NB4 (cell line): ENCODE results near the gene PDCL3.

Experiments used
- MAX ChIP-seq: IDR thresholded peaks from 2 replicates; pipeline ENCODE4 v1.6.1; 2011; ENCODE audit warnings: low read depth, low read length
- POLR2A ChIP-seq: IDR thresholded peaks from 2 replicates; pipeline ENCODE4 v1.6.1; 2011; ENCODE audit warnings: mild to moderate bottlenecking; ENCODE audit not compliant: insufficient read length; ENCODE audit errors: extremely low read depth
- TF ChIP-seq, protein P1 (sequence below): IDR thresholded peaks from one replicate; pipeline ENCODE4 v1.5.1; 2012; ENCODE audit warnings: low read depth, low read length

GRCh38 chr2:100610381-100610831 lies 47.6 kb downstream of the PDCL3 start:
- TF ChIP-seq, protein P1, sequence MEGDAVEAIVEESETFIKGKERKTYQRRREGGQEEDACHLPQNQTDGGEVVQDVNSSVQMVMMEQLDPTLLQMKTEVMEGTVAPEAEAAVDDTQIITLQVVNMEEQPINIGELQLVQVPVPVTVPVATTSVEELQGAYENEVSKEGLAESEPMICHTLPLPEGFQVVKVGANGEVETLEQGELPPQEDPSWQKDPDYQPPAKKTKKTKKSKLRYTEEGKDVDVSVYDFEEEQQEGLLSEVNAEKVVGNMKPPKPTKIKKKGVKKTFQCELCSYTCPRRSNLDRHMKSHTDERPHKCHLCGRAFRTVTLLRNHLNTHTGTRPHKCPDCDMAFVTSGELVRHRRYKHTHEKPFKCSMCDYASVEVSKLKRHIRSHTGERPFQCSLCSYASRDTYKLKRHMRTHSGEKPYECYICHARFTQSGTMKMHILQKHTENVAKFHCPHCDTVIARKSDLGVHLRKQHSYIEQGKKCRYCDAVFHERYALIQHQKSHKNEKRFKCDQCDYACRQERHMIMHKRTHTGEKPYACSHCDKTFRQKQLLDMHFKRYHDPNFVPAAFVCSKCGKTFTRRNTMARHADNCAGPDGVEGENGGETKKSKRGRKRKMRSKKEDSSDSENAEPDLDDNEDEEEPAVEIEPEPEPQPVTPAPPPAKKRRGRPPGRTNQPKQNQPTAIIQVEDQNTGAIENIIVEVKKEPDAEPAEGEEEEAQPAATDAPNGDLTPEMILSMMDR: peak; percentile 74
- TF ChIP-seq MAX (no peak), POLR2A (no peak)
